GM12878 (cell line): ENCODE results near the gene TMEM41B. TPM values are rescaled to one million over a fixed set of nuclear protein-coding genes. Genes with fewer than 3 reads are reported as not detected.

Experiments
- ATAC-seq: fragments of 200-7000 bp; cut with Tn5 transposase; 3 replicates; pipeline ENCODE4 v1.9.1; 2020; ENCODE audit warnings: mild to moderate bottlenecking, moderate library complexity
- BruUV-seq: library from RNA; stranded (reverse); fragments of 400-500 nt; replicated peaks from 2 replicates; lab custom pipeline; 2021; lab: Mats Ljungman, UMichigan
- CTCF ChIA-PET: fragments of 300-600 bp; sonication (Branson Sonifier 250); formaldehyde crosslinking; extraction: SDS; loops from one replicate; lab custom pipeline; 2021; ENCODE audit warnings: inconsistent platforms; lab: Yijun Ruan, JAX
- POLR2A ChIA-PET: fragments of 350-600 bp; formaldehyde crosslinking; extraction: SDS; loops from one replicate; lab custom pipeline; 2021; ENCODE audit warnings: inconsistent platforms; lab: Charles Lee
- RAD21 ChIA-PET: fragments of 300-600 bp; sonication (Branson Sonifier 250); formaldehyde crosslinking; loops from one replicate; lab custom pipeline; 2023; ENCODE audit warnings: antibody characterized with exemption; ENCODE audit not compliant: unreplicated experiment; lab: Charles Lee
- SMC1A ChIA-PET: fragments of 300-600 bp; sonication (Branson Sonifier 250); formaldehyde crosslinking; loops from one replicate; lab custom pipeline; 2023; ENCODE audit not compliant: unreplicated experiment, uncharacterized antibody; lab: Charles Lee
- DNase-seq: peaks from one replicate; pipeline ENCODE4 v3.0.0-alpha.2; 2011; ENCODE audit warnings: low read depth, low spot score
- FAIRE-seq: peaks from 3 replicates; lab custom pipeline; 2011; peaks lifted over from hg19 to GRCh38; lab: Jason Lieb, UNC
- H2AFZ ChIP-seq: 2 replicates; pipeline ENCODE4 v1.6.0; 2011; ENCODE audit warnings: low read depth, low read length, control low read depth; ENCODE audit not compliant: control insufficient read depth
- H3K27ac ChIP-seq: 2 replicates; pipeline ENCODE4 v1.5.1; 2011; ENCODE audit warnings: control low read depth; ENCODE audit not compliant: control insufficient read depth, insufficient read depth
- H3K27me3 ChIP-seq, 2 experiments: replicated peaks in 1 of 2; 2 replicates each; pipeline versions ENCODE4 v1.6.0 to v1.6.1; 2011; ENCODE audit warnings: low read length in 1 of 2; ENCODE audit not compliant: control insufficient read depth in 2 of 2, insufficient read depth in 2 of 2
- H3K36me3 ChIP-seq, 2 experiments: 2 replicates each; pipeline ENCODE4 v1.5.1; 2011; ENCODE audit warnings: low read length in 1 of 2; ENCODE audit not compliant: control insufficient read depth in 2 of 2, insufficient read depth in 2 of 2
- H3K4me1 ChIP-seq: 2 replicates; pipeline ENCODE4 v1.6.1; 2011; ENCODE audit warnings: mild to moderate bottlenecking, low read length, moderate library complexity, mixed read lengths; ENCODE audit not compliant: control insufficient read depth, insufficient read depth
- H3K4me2 ChIP-seq: 2 replicates; pipeline ENCODE4 v1.6.0; 2011; ENCODE audit warnings: control low read depth; ENCODE audit not compliant: control insufficient read depth, insufficient read depth
- H3K4me3 ChIP-seq: fragments of 200-600 bp; sonication (generic); 2 replicates; pipeline ENCODE4 v1.5.1; 2016
- H3K79me2 ChIP-seq: 2 replicates; pipeline ENCODE4 v1.6.0; 2011; ENCODE audit warnings: low read length; ENCODE audit not compliant: control insufficient read depth, insufficient read depth
- H3K9ac ChIP-seq: 2 replicates; pipeline ENCODE4 v1.8.0; 2011; ENCODE audit warnings: low read length, control low read depth, mixed read lengths; ENCODE audit not compliant: control insufficient read depth, insufficient read depth
- H3K9me3 ChIP-seq: replicated peaks from 3 replicates; pipeline ENCODE4 v1.5.1; 2011; ENCODE audit warnings: mild to moderate bottlenecking, low read length; ENCODE audit not compliant: control insufficient read depth, insufficient read depth
- H4K20me1 ChIP-seq: 2 replicates; pipeline ENCODE4 v1.6.0; 2011; ENCODE audit not compliant: control insufficient read depth, insufficient read depth
- ATF2 ChIP-seq: IDR thresholded peaks from 2 replicates; pipeline ENCODE4 v1.6.1; 2012; ENCODE audit warnings: low read length, inconsistent platforms
- CEBPB ChIP-seq, 2 experiments: fragments of 150-350 bp in 1 of 2; IDR thresholded peaks; 2 replicates each; pipeline ENCODE4 v1.6.1; 2012 to 2014; ENCODE audit warnings: low read depth in 2 of 2, low read length in 2 of 2, borderline replicate concordance in 1 of 2, inconsistent platforms in 1 of 2
- CREB1 ChIP-seq: IDR thresholded peaks from 2 replicates; pipeline ENCODE4 v1.6.1; 2012; ENCODE audit warnings: low read depth, mild to moderate bottlenecking, inconsistent platforms
- E4F1 ChIP-seq: fragments of 450-650 bp; IDR thresholded peaks from 2 replicates; pipeline ENCODE4 v1.6.1; 2018; ENCODE audit warnings: borderline replicate concordance, mild to moderate bottlenecking; ENCODE audit not compliant: partially characterized antibody
- EP300 ChIP-seq, 2 experiments: fragments of 150-350 bp in 1 of 2; IDR thresholded peaks; 2 replicates each; pipeline ENCODE4 v1.6.1; 2011 to 2012; ENCODE audit warnings: low read depth in 2 of 2, low read length in 2 of 2, borderline replicate concordance in 1 of 2, improper control_type of control experiment in 1 of 2, inconsistent platforms in 1 of 2; ENCODE audit not compliant: control insufficient read depth in 1 of 2
- FOXK2 ChIP-seq: fragments of 450-650 bp; IDR thresholded peaks from 2 replicates; pipeline ENCODE4 v1.6.1; 2017; ENCODE audit warnings: mild to moderate bottlenecking, moderate library complexity
- HCFC1 ChIP-seq: fragments of 150-350 bp; IDR thresholded peaks from 2 replicates; pipeline ENCODE4 v1.6.1; 2014; ENCODE audit warnings: low read length
- LARP7 ChIP-seq: fragments of 450-650 bp; IDR thresholded peaks from 2 replicates; pipeline ENCODE4 v1.6.1; 2017; ENCODE audit warnings: mild to moderate bottlenecking
- NBN ChIP-seq: fragments of 450-650 bp; IDR thresholded peaks from 2 replicates; pipeline ENCODE4 v1.6.1; 2016
- NFYB ChIP-seq: IDR thresholded peaks from 2 replicates; pipeline ENCODE4 v1.6.1; 2011; ENCODE audit warnings: low read depth, mild to moderate bottlenecking, low read length, improper control_type of control experiment, moderate library complexity; ENCODE audit not compliant: insufficient read depth
- NR2F1 ChIP-seq: fragments of 450-650 bp; conservative IDR thresholded peaks from 2 replicates; pipeline ENCODE4 v1.6.1; 2017; ENCODE audit warnings: mild to moderate bottlenecking
- PML ChIP-seq: IDR thresholded peaks from 2 replicates; pipeline ENCODE4 v1.6.1; 2012; ENCODE audit warnings: low read length, inconsistent platforms
- POU2F2 ChIP-seq: IDR thresholded peaks from 3 replicates; pipeline ENCODE4 v1.6.1; 2011; ENCODE audit warnings: low read depth, mild to moderate bottlenecking, low read length, borderline replicate concordance
- RFX5 ChIP-seq: IDR thresholded peaks from 2 replicates; pipeline ENCODE4 v1.6.1; 2011; ENCODE audit warnings: low read depth, low read length, improper control_type of control experiment
- SREBF1 ChIP-seq: IDR thresholded peaks from 2 replicates; pipeline ENCODE4 v1.6.1; 2012; ENCODE audit warnings: mild to moderate bottlenecking, low read length
- WGBS: methylation state at CpG from one replicate; pipeline ENCODE4 v1.1.6; 2016; ENCODE audit warnings: low lambda C conversion rate; ENCODE audit not compliant: insufficient replicate concordance, insufficient coverage; ENCODE audit errors: missing lambda C conversion rate; 5-methylcytosine and 5-hydroxymethylcytosine counted together
- in situ Hi-C: fragments of 300-500 bp; cut with MboI; formaldehyde crosslinking; loops from 9 replicates; pipeline ENCODE4 v1.14.3; 2018; ENCODE audit warnings: mixed read lengths
- intact Hi-C: fragments of 100-400 bp; cut with micrococcal nuclease; formaldehyde crosslinking; loops from one replicate; pipeline ENCODE4 v1.14.2; 2022; ENCODE audit not compliant: unreplicated experiment
- polyA plus RNA-seq, 11 experiments: library from polyadenylated mRNA; depleted of rRNA in 4 of 11; unstranded in 6 of 11; stranded (reverse) in 5 of 11; fragments of >200 nt; fragmentation: Nextera tagmentation in 4 of 11; fragmentation: Illumina TruSeq in 1 of 11; extraction: Ambion mirVana in 4 of 11; extraction: Trizol in 1 of 11; gene quantifications; 1 replicate in 1 of 11; 2 replicates in 10 of 11; pipeline versions ENCODE4 v1.2.1 to v1.2.3, GENCODE V29; 2011 to 2016; ENCODE audit warnings: inconsistent platforms in 2 of 11, missing spikeins in 2 of 11, low read depth in 1 of 11
- total RNA-seq, 4 experiments: library from RNA; depleted of rRNA in 3 of 4; stranded (reverse); fragments of >200 nt in 3 of 4; fragmentation: Illumina TruSeq in 1 of 4; extraction: Trizol in 1 of 4; gene quantifications; 2 replicates each; pipeline versions ENCODE4 v1.2.1 to v1.2.3, GENCODE V29; 2013 to 2021

The TMEM41B gene
- total and polyA plus RNA-seq, 10 of the 15 experiments (the other 5 are each of a cell fraction or from before 2014, with no cell fraction given), result 8.0 to 31.0 (median 20.5) TPM

GRCh38 chr11:9304178-9304577, 10.2 kb downstream of the TMEM41B start:
- 67% methylated on average over 3 of the region's 3 CpGs for WGBS
- H3K4me3 ChIP-seq, result no peak overlapping the region
- H3K27me3 ChIP-seq, result no peaks in the 10 kb centered on the region
- in situ Hi-C loops, result no loop called here
- no peak for ATAC-seq
- SMC1A ChIA-PET, result interaction anchor here (0.6 to 0.7 kb wide), 2 partner anchors 51 to 57 kb away, joined by 3 to 4 read pairs; no protein-coding TSS in a partner anchor
- H4K20me1 ChIP-seq, result no peaks in the 10 kb centered on the region
- no peak for FAIRE-seq
- no peak overlapping the region for H3K4me2 ChIP-seq
- CTCF ChIA-PET, result interaction anchor here (0.7 kb wide), 1 partner anchor 63 kb away, joined by 3 read pairs; no protein-coding TSS in a partner anchor
- TF ChIP-seq EP300 (IDR thresholded peaks at IDR 0.05; ENCODE audit: borderline replicate concordance in 1 of 2, control insufficient read depth in 1 of 2, low read depth in 2 of 2, low read length in 2 of 2), result no peak
- TF ChIP-seq LARP7, result no peak
- TF ChIP-seq FOXK2, result no peak
- POLR2A ChIA-PET, result no interaction called here
- intact Hi-C loops, result no loop called here
- RAD21 ChIA-PET, result no interaction called here
- no peaks in the 10 kb centered on the region; the same call in 1 of the 2 replicates for H3K4me1 ChIP-seq
- H3K27ac ChIP-seq, result no peak overlapping the region
- H3K79me2 ChIP-seq, result peaks cover 4% of the 10 kb centered on the region
- DNase-seq, result no peak
- no peaks in the 10 kb centered on the region for H3K36me3 ChIP-seq
- no peak overlapping the region for H2AFZ ChIP-seq
- H3K9ac ChIP-seq, result no peak overlapping the region
- H3K9me3 ChIP-seq, result no peaks in the 10 kb centered on the region
- no TSS peak for BruUV-seq

GRCh38 chr11:9302448-9302847, 11.9 kb downstream of the TMEM41B start:
- FAIRE-seq, result no peak
- Histone ChIP-seq H3K27ac (no peak overlapping the region), H3K4me2 (no peak overlapping the region), H3K9me3 (no peaks in the 10 kb centered on the region), H3K79me2 (no peaks in the 10 kb centered on the region; the same call in none of the 2 replicates), H3K4me1 (no peaks in the 10 kb centered on the region; the same call in 1 of the 2 replicates), H3K4me3 (no peak overlapping the region), H3K9ac (no peak overlapping the region), H3K27me3 (no peaks in the 10 kb centered on the region), H3K36me3 (no peaks in the 10 kb centered on the region), H2AFZ (no peak overlapping the region), H4K20me1 (no peaks in the 10 kb centered on the region)
- BruUV-seq, result no TSS peak
- no peak for DNase-seq
- 78% methylated on average over 3 of the region's 3 CpGs for WGBS
- intact Hi-C loops, result no loop called here
- POLR2A ChIA-PET, result interaction anchor here (0.6 to 2.0 kb wide), 4 partner anchors 9 to 158 kb away, joined by 3 to 18 read pairs (median 8); partner anchors contain the start of gene ZNF143
- SMC1A ChIA-PET, result interaction anchor here (0.7 to 2.2 kb wide), 7 partner anchors 9 to 205 kb away, joined by 3 to 12 read pairs (median 4); no protein-coding TSS in a partner anchor
- in situ Hi-C loops, result no loop called here
- RAD21 ChIA-PET, result no interaction called here
- CTCF ChIA-PET, result interaction anchor here (1.4 to 1.5 kb wide), 2 partner anchors 11 to 204 kb away, joined by 5 to 6 read pairs; no protein-coding TSS in a partner anchor
- ATAC-seq, result no peak
- TF ChIP-seq CEBPB (IDR thresholded peaks at IDR 0.05; ENCODE audit: borderline replicate concordance in 1 of 2, low read depth in 2 of 2, low read length in 2 of 2) (no peak), HCFC1 (no peak), CREB1 (no peak), NBN (no peak), PML (no peak), SREBF1 (no peak), RFX5 (no peak), NR2F1 (no peak), POU2F2 (no peak), ATF2 (no peak), NFYB (no peak), E4F1 (no peak)
